ENCODE results near the gene IL1RAP.

The IL1RAP gene

DNA sequence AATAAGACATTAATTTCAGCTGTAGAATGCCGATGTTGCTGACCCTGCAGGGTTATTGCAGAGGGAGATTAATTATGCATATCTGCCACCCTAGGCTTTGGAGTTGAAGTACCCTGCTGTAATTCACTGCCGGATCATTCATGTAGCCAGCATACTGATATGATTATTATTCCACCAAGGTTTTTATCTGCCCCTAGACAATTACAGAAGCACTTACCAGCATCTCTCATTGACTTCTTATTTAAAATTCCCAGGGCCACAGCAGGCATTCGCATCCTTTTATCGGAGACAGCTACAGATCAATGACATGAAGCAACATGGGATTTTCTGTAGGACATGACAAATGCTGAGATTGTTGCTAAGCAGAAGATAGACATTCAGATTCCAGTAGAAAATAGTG lies 31.3 kb downstream of the IL1RAP start:
- no peak for DNase-seq

DNA sequence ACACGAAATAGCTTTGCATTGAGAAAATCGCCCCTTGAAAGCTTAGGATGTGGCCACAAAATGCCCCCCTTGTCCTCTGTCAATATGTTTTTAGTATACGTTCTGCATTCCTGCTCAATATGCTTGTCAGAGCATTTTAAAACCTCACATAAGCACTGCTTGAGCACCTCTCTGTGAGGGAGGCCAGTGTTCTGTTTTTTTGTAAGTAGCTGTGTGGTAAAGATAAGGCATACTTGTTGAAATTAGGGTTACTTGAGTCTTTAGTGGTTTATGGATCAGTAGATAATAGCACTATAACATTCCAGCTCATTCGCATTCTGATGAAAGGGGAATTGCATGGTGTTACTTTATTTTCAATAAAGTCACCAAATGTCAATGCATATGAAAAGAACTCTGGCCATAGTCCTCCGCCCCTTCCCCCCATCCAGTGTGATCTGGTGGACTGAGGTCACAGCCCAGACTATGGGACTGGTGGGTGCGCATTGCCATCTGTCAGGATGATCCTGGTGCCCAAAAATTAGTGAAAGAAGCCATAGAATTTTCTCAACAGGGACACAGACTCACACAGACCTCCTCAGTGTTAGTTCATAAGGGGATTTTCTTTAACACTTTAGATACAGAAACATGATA lies 33.1 kb downstream of the IL1RAP start:
- no peak for DNase-seq

DNA sequence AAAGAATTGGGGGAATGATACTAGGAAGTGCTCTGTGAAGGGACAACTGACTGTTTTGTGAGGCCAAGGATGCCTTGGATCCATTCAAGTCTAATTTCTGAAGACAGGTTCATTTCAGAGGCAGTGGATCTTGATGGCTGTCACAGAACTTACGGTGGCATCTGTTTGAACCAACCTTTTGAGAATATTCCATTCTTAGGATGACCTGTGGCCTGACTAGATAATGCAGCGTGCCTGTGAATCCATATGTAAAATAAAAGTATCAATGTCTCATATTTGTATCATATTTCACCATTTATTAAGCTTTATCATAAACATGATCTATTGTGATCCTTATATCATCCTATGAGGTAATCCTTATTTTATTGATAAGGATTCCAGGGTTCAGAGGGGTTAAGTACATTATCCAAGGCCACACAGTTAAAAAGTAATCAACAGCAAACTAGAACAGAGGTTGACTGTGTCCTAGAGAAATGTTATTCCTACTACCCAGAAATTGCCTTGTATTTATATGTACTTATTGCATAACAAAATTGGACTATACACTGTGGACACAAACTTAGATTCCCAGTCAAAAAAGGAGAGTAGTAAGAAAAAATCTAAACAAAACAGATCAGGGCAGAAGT lies 34.3 kb downstream of the IL1RAP start:
- DNase-seq = no peak

DNA sequence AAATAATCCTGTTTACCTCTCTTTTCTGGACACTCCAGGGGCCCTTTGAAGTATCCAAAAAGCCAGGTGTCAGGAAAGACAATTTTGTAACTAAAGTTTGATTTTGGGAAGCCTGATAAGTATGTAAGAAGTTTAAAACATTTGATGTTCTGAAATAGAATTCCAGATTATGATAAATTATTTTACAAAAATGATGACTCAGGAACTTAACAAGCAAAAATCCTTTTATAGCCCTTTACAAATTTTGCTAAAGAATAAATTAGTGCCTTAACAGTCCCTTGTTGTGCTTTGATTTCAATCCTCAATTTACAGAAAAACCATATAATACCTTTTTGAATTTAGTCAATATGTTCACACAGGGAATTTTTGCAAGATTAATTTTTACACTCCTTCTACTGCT lies 38.1 kb downstream of the IL1RAP start:
- no peak for DNase-seq

DNA sequence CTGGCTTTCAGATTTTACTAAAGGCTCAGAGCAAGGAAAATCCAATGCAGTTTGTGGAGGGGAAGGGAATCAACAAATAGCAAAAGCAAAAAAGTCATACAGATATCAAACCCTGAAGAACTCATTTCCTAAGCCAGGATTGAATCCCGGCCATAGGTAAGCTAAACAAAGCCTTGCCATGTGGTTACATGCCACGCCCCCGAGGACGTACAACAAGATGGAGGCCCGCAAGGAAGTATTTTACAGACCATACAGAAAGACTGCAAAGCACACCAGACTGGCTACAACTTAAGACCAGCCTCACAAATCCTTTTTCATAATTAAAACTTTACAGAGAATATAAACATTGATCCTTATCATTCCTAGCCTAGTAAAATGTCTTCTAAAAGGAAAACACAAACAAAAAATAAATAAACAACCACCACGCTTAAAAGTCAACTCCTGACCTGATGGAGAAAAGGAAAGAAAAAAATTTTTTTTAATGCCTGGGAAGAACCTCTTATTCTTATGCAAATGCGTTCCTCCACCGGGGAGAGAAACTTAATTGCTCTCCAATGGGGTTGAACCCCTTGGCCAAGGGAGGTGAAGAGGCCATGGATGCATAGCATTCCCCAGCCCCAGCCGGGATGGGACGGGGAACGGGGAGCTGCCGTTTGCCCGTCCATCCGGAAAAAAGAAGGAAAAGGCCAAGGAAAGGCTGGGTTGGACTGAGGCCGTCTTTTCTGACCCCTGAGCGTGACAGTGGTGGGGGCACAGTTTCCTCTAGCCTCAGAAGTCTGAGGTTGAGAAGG lies 39.3 kb downstream of the IL1RAP start:
- DNase-seq = no peak

DNA sequence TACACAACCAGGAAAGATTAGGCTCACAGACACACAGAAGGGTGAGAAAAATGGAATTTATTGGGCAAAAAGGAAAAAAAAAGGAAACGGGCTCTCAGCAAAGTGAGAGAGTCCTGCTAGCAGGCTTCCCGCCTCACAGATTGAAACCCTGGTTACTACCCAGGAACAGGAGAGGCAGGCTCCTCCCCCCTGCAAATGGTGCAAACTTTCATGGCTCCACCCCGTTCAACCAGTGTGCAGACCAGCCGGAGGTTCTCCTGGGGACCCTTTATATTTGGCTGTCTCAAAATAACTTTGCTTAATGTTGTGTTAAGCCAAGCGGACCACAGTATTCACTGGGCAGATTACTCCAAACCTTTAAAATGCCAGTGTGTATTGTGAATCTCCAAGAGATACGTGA lies 40.3 kb downstream of the IL1RAP start:
- DNase-seq = no peak

DNA sequence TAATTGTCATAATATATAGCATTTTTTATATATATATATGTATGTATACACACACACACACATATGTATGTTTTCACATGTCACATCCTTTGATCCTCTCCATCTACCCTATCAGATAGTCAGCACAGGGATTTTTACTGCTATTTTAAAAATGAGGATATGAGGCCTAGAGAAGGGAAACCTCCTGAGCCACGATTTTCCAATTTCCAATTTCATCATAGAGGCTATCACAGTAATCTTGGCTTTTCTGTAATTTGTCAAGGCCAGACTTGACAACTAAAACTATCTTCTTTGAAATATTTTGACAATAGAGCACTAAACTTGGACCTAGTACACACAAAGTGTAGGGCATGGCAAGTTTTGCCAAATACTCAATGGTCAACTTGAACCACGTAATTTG lies 42.5 kb downstream of the IL1RAP start:
- no peak for DNase-seq

DNA sequence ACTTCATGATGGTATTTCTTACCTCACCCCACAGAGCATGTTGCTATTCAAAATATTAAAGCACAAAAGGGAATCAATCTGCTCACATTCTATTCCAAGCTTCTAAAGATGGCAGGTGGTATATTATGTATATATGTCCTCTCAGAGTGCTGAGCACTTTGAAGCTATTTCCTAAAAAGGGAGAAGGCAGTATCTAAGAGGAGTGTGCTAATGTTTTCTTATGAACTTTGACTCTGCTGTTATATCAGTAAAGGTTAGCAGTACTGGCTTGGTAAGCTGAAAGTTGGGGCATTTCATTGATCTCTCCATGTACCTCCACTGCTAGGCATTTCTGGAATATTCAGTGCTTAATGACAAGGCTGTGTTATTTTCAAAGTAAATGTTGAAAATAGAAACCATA lies 43.4 kb downstream of the IL1RAP start:
- no peak for DNase-seq

DNA sequence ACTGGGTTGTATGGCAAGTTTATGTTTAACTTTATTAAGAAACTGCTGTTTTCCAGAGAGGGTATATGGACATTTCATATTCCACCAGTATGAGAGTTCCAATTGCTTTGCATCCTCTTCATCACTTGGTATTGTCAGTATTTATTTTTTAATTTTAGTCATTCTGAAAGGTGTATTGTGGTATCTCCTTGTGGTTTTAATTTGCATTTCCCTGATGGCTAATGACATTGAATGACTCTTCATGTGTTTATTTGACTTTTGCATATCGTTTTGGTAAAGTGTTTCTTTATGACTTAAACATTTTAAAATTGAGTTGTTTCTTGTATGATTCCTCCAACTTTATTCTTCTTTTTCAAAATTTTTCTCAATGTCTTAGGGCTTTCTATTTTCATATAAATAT lies 44.4 kb downstream of the IL1RAP start:
- DNase-seq = no peak

DNA sequence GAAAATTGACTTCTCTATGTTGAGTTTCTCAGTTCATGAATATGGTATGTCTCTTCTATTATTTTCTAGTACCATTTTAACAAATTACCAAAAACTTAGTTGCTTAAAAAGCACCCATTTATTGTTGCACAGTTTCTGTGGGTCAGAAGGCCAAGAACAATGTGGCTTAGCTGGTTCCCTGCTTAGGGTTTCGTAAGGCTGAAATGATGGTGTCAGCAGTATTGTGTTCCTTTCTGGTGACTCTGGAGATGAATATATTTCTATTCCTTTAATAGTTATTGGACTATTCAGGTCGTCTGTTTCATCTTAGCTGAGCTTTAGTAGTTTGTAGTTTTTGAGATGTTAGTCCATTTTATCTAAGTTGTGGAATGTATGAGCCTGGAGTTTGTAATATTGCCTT lies 44.9 kb downstream of the IL1RAP start:
- no peak for DNase-seq

DNA sequence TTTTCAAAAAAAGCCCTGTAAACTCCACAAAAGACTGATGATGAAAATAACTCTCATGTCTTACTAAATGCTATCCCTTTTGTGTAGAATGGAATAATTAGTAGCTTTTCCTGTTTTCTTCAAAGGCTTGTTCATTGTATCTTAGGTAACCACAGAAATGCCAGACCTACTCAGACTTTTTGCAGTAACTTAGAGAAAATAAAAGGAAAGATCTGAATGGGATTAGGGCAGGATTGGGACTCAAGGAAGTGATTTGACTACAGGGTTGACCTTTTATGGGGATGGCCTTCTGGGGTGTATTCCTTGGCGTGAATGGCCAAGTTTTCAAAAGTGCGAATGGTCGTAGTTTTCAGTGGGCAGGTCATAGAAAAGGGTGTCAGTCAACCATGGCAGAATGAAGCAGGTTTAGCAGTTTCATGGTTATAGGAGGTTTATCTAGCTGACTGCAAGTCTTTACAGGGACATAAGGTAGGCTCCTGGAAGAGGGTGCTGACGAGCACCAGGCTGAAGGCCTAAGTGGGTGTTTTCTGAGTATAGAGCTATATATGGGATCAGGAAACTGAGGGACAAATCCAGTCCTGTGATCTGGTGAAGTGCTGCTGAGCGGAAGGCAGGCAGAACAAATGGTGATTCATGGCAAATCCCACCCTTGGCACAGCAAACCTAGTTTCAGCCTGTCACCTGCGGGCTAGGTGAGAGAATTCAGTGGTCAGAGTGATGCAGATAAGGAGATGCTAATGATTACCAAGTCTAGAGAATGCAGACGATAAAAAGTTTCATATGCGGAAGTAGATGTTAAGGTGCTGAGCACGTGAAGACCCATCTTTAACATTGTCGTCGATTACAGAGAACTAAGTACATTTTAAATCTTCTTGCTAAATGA lies 46.4 kb downstream of the IL1RAP start:
- DNase-seq = no peak

DNA sequence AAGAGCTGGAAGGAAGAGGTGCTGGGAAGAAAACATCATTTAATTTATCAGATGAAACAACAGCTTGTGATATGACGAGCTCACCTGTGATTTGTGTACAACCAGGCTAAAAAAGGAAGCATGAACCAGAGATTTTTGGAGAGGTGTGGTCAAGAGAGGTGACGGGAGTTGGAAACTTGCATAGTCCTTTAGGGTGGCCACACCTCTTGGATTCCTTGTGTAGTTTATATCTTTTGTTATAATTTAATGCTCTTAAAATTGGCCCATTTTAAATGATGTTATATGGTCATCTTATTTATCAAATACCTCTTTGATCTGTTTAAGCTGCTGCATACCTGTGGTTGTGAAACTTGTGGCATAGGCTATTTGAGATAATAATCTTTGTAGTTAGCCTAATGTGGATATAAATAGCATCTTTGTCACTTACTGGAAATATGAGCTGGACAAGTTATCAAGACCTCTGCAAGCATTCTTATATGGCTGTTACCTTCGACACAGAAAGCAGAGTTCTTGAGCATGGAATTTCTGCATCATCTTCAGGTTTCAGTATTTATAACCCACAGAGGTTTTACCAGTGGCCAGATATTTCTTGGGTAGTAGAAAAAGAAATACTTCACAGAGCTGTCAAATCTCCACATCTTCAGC lies 49.1 kb downstream of the IL1RAP start:
- DNase-seq = no peak

DNA sequence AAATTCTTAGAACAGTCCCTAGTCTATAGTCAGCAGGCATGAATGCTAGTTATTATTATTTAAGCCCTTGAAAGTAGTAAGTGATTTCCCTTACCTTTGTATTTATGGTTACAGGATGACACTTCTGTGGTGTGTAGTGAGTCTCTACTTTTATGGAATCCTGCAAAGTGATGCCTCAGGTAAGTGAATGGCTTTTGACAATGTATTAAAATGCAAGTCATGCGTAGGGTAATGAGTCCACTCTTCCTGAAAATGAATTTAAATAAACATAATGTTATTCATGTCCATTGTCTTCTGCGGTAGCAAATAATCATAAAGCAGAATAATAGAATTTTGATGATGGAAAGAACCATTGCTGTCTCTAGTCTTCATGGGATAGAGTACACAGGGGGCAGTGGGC lies 50.3 kb downstream of the IL1RAP start:
- no peak for DNase-seq

DNA sequence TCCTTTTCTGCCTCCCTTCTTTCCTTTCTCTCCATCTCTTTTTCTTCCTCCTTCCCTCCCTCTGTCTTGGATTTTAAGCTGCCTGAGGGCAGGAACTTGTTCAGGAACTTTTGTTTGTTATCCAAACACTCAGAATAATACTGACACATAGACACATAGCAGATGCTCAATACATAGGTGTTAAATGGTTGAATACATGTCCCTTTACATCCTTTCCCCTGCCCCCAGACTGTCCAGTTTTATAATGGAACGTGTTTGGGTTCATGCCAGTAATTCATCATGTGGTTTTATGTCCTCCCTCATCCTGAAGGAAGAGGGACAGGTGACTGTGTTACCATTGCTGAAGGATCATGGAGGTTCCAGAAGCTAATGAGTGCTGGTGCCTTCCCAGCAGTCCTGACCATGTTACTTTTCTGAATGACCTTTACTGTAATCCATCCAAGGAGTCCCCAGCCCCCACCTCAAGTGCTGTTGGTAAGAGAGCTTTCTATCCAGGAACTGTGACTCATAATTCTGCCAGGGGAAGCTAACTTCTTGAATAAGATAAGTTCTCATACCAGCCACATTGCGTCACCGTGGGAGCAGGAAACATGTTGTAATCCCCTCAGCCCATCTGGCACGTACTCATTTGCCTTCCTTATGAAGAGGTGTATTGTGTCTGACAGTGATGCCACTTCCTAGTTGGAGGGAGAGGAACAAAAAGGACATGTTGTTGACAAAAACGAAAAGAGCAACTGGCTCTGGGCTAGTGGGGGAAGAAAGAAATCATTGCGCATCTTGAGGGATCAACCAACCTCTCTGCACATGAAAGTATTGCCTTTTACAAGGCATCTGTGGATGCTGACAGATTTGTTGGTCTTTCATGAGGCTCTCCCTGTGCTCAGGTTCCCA lies 52.4 kb downstream of the IL1RAP start:
- no peak for DNase-seq

DNA sequence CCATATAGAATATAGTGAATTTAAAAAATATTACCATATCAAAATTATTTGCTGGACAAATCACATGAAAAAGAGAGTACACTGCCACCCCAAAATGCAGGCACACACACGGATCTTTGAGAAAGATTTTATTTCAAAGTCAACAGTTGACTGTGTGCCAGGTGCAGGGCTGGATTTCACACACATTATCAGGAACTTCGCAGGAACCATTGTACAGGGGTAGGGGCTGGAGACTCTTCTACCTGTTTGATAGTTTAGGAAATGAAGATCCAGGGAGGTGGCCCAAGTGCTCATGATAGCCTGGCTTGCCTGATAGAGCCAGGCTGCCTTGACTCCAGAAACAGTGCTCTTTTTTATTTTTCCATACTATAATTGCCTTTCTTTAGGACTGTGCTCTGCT lies 54.2 kb downstream of the IL1RAP start:
- no peak for DNase-seq

DNA sequence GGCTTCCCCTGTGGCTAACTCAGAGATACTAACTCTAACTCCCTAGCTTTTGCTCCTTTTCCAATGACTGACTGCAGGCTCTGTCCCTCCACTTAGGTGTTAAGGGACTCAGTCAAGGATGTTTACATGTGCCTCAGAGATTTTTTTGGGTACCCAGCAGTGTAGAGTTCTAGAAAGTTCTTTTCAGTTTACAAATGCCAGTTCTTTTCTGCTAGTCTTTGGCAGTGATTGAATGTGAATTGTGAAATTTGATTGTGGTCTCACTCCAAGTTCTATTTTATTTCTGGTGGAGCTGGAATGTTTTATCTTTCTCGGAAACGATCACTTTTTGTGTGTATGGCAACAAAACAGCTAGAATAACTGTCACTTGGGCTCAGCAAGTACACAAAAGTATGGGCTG lies 60.6 kb downstream of the IL1RAP start:
- DNase-seq = no peak

DNA sequence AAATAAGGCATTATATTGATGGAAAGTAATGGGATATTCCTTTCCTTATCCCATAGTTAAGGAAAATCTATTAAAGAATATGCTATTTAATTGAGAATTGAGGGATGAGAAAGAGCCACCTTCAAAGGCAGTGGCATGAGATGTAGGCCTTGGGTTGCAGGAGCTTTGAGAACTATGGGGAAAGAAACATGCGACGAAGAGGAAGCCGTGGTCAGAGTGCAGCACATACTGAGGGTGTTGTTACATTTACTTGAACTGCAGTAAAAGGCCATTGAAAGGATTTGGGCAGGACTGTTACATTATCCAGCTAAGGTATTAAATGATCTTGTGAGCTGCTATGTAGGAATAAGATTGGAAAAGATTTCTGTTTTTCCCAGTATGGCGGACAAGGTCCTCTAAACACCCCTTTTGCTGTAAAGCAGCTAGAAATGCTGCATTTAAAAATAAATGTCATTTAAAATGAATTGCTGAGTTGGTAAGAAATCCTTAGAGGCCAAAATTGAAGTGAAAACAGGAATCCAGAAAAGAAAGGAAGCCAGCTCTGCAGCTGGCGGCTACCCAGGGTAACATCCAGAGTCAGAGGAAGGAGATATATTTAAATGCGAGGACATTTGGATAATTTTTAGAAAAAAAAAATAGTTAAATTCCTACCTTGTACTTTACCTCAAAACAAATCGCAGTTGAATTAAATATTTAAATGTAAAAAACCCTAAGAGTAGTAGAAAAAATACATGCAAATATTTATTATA lies 61.7 kb downstream of the IL1RAP start:
- no peak for DNase-seq

DNA sequence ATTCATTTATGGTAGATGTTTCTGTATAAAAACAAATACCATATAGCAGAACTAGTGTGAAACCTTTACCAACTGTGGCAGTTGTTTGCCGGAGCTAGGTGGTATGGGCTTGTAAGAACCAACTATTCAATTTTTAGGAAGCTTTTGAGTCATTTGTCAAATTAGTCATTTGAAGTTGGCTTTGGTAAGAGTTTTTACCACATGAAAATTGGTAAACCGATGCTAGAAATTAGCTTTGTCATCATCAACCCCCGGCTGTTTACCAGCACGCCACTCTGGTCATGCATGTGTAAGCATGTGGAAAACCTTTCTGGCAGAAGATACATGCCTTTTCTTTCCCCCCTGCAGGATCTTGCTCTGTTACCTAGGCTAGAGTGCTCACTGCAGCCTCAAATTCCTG lies 63.3 kb downstream of the IL1RAP start:
- DNase-seq = no peak

DNA sequence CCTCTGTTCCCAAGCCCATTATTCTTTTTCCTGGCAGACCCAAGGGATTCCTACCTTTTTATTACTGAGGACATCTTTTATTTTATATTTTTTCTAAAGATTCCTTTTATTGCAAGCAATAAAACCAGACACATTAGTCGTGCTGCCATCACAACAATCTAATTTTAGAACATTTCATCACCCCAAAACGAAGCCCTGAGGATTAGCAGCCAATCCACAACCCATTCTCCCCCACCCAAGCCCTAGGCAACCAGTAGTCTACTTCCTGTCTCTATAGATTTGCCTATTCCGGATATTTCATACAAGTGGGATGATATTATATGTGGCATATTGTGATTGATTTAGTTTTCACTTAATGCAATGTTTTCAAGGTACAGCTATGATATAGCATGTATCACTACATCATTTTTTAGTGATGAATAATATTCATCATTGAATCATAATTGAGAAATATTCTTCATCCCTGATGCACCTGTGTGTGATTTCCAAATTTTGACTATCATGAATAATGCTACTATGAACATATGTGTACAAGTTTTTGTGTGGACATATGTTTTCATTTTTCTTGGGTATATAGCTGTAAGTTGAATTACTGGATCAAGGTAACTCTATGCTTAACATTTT lies 65.7 kb downstream of the IL1RAP start:
- no peak for DNase-seq

DNA sequence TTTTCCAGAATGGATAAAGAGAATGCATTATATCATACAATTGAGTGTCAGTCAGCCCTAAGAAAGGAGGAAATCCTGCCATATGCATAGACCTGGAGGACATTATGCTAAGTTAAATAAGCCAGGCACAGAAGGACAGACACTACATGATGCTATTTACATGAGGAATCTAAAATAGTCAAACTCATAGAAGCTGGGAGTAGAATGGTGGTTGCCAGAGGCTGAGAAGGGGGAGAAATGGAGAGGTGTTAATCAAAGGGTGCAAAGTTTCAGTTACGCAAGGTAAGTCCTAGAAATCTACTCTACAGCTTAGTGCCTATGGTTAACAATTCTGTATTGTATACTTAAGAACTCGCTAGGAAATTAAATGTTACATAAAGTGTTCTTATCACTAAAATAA lies 66.5 kb downstream of the IL1RAP start:
- DNase-seq = no peak

Data from stimulated activated naive CD4-positive, alpha-beta T cell (primary cell).